GM23248 (cell line): ENCODE results near the gene SEMA6B. TPM values are rescaled to one million over a fixed set of nuclear protein-coding genes. Genes with fewer than 3 reads are reported as not detected.
"Not testable (repeated sequence)": the region's sequence is repeated elsewhere in the genome, so short reads cannot be mapped to it uniquely, and the experiment has no call there.

Source experiments
- DNase-seq: peaks from one replicate; pipeline ENCODE4 v3.0.0-alpha.2; 2015
- H2AFZ ChIP-seq: fragments of 200-600 bp; sonication (generic); 2 replicates; pipeline ENCODE4 v1.6.1; 2016; ENCODE audit warnings: antibody characterized with exemption
- H3F3A ChIP-seq: fragments of 200-600 bp; sonication (generic); 2 replicates; pipeline ENCODE4 v1.6.1; 2016; ENCODE audit warnings: mild to moderate bottlenecking, antibody characterized with exemption, mixed run types; ENCODE audit not compliant: insufficient read depth
- H3K27ac ChIP-seq: fragments of 200-600 bp; sonication (generic); 2 replicates; pipeline ENCODE4 v1.5.1; 2016; ENCODE audit warnings: mild to moderate bottlenecking
- H3K27me3 ChIP-seq: fragments of 200-600 bp; sonication (generic); replicated peaks from 2 replicates; pipeline ENCODE4 v1.6.1; 2016; ENCODE audit warnings: mild to moderate bottlenecking; ENCODE audit not compliant: insufficient read depth
- H3K36me3 ChIP-seq: fragments of 200-600 bp; sonication (generic); 2 replicates; pipeline ENCODE4 v1.6.1; 2016; ENCODE audit warnings: low read depth, mild to moderate bottlenecking
- H3K4me1 ChIP-seq: fragments of 200-600 bp; sonication (generic); 2 replicates; pipeline ENCODE4 v1.6.1; 2016; ENCODE audit warnings: mild to moderate bottlenecking; ENCODE audit not compliant: insufficient read depth
- H3K4me2 ChIP-seq: fragments of 200-600 bp; sonication (generic); one replicate; pipeline ENCODE4 v1.6.1; 2016; ENCODE audit warnings: mild to moderate bottlenecking; ENCODE audit not compliant: unreplicated experiment
- H3K4me3 ChIP-seq: fragments of 200-600 bp; sonication (generic); 2 replicates; pipeline ENCODE4 v1.5.1; 2016; ENCODE audit warnings: mild to moderate bottlenecking
- H3K79me2 ChIP-seq: fragments of 200-600 bp; sonication (generic); 2 replicates; pipeline ENCODE4 v1.6.1; 2016; ENCODE audit warnings: mild to moderate bottlenecking; ENCODE audit not compliant: insufficient read depth
- H3K9ac ChIP-seq: fragments of 200-600 bp; sonication (generic); 2 replicates; pipeline ENCODE4 v1.6.1; 2016; ENCODE audit warnings: mild to moderate bottlenecking
- H3K9me2 ChIP-seq: fragments of 200-600 bp; sonication (generic); 2 replicates; pipeline ENCODE4 v1.6.1; 2016; ENCODE audit warnings: mixed run types, mild to moderate bottlenecking, moderate library complexity; ENCODE audit not compliant: insufficient read depth
- H3K9me3 ChIP-seq: fragments of 200-600 bp; sonication (generic); one replicate; pipeline ENCODE4 v1.6.1; 2017; ENCODE audit warnings: low read depth
- H4K20me1 ChIP-seq: fragments of 200-600 bp; sonication (generic); 2 replicates; pipeline ENCODE4 v1.6.0; 2016; ENCODE audit not compliant: insufficient read depth
- EZH2 ChIP-seq: fragments of 200-600 bp; sonication (generic); IDR thresholded peaks from 2 replicates; pipeline ENCODE4 v1.6.1; 2018; ENCODE audit warnings: antibody characterized with exemption, mild to moderate bottlenecking; ENCODE audit not compliant: insufficient read depth, poor library complexity, severe bottlenecking
- EZH2phosphoT487 ChIP-seq: fragments of 200-600 bp; sonication (generic); IDR thresholded peaks from 2 replicates; pipeline ENCODE4 v1.6.1; 2018; ENCODE audit warnings: antibody characterized with exemption, moderate library complexity, mild to moderate bottlenecking, low read depth; ENCODE audit not compliant: insufficient read depth
- WGBS, 2 experiments: methylation state at CpG; one replicate each; pipeline ENCODE4 v1.1.6; 2015 to 2017; ENCODE audit warnings: low lambda C conversion rate in 2 of 2, low coverage in 1 of 2; ENCODE audit errors: missing lambda C conversion rate in 2 of 2; 5-methylcytosine and 5-hydroxymethylcytosine counted together
- in situ Hi-C: fragments of 300-500 bp; cut with MboI; formaldehyde crosslinking; loops from 2 replicates; pipeline ENCODE4 v1.15.0; 2020
- polyA plus RNA-seq: library from polyadenylated mRNA; unstranded; fragments of >200 nt; fragmentation: Nextera tagmentation; extraction: Ambion mirVana; gene quantifications from 2 replicates; pipeline ENCODE4 v1.2.1, GENCODE V29; 2016
- total RNA-seq: library from RNA; depleted of rRNA; stranded (reverse); fragments of >200 nt; shearing (Covaris generic); gene quantifications from 2 replicates; pipeline ENCODE4 v1.2.3, GENCODE V29; 2014

Gene SEMA6B
- total and polyA plus RNA-seq, 2 experiments from 2014 or later, result not detected

DNA sequence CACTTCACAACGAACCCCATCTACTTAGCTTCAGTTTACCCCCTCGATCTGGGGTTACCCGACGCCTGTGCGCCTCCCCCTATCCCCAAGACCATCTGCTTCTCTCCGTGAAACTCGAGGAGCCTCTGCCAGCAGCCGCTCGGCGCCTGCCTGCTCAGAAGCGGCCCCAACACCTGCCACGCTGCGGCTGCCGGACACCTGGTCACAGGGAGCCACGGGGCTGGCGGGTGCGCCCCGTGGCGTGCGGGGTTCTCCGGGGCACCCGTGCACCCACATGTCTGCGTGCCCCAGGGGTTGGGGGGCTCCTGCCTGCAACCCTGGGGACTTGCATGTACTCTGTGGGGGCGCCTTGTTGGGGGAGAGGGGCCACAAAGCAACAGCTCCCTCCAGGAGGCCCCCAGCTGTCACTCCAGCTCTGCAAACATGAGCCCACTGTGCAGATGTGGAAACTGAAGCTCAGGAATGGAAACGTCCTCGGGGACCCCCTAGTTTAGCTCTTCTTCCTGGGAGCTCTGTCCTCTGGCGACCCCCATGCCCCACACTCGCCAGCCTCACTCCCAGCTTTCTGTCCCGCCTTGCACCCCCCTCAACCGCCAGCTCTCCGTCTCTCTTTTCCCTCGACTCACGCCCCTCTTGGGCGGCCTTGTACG lies 7.0 kb upstream of the SEMA6B start:
- DNase-seq, result no peak
- H3K9me3 ChIP-seq, result no peaks in the 10 kb centered on the region
- no peaks in the 10 kb centered on the region for H3F3A ChIP-seq

DNA sequence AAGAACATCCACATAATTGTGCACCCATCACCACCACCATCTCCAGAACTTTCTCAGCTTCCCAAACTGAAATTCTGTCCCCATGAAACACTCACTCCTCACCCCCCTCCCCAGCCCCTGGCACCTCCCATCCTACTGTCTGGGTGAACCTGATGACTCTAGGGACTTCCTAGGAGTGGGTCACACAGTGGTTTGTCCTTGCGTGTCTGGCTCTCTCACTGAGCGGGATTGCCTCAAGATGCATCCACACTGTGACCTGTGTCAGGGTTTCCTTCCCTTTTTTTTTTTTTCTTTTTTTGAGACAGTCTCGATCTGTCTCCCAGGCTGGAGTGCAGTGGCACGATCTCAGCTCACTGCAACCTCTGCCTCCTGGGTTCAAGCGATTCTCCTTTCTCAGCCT lies 4.1 kb upstream of the SEMA6B start:
- in situ Hi-C loops, result not testable (repeated sequence)

More for the DNA sequence above, 7.0 kb upstream of the SEMA6B start:
- H3K9me2 ChIP-seq, result no peaks in the 10 kb centered on the region
- H3K9ac ChIP-seq, result no peak overlapping the region
- no peaks in the 10 kb centered on the region for H3K79me2 ChIP-seq
- no peak overlapping the region for H3K4me3 ChIP-seq
- WGBS, 2 experiments, result 54 to 59% methylated on average over 31 to 35 of the region's 35 CpGs
- H3K27ac ChIP-seq, result no peak overlapping the region
- no peak overlapping the region for H3K4me2 ChIP-seq
- in situ Hi-C loops, result no loop called here
- no peaks in the 10 kb centered on the region for H4K20me1 ChIP-seq
- TF ChIP-seq EZH2phosphoT487, result no peak
- TF ChIP-seq EZH2, result no peak
- no peaks in the 10 kb centered on the region for H3K4me1 ChIP-seq
- H3K27me3 ChIP-seq, result no peaks in the 10 kb centered on the region; the same call in 1 of the 2 replicates
- H2AFZ ChIP-seq, result no peak overlapping the region
- H3K36me3 ChIP-seq, result no peaks in the 10 kb centered on the region

DNA sequence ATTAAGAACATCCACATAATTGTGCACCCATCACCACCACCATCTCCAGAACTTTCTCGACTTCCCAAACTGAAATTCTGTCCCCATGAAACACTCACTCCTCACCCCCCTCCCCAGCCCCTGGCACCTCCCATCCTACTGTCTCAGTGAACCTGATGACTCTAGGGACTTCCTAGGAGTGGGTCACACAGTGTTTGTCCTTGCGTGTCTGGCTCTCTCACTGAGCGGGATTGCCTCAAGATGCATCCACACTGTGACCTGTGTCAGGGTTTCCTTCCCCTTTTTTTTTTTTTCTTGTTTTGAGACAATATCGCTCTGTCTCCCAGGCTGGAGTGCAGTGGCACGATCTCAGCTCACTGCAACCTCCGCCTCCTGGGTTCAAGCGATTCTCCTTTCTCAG lies 2.6 kb upstream of the SEMA6B start:
- H3K36me3 ChIP-seq, H3K4me1 ChIP-seq, H3K79me2 ChIP-seq, H3K9me2 ChIP-seq, in situ Hi-C loops, H3K27ac ChIP-seq, H3K9ac ChIP-seq, H2AFZ ChIP-seq, H3K9me3 ChIP-seq, H4K20me1 ChIP-seq, H3K4me3 ChIP-seq, H3K27me3 ChIP-seq, DNase-seq, H3K4me2 ChIP-seq, H3F3A ChIP-seq: not testable (repeated sequence)
- WGBS, 2 experiments, result 95 to 100% methylated on average over 3 to 7 of the region's 7 CpGs

More for the DNA sequence above, 4.1 kb upstream of the SEMA6B start:
- H3K9me2 ChIP-seq, H3K9me3 ChIP-seq, H3F3A ChIP-seq, H3K36me3 ChIP-seq, H2AFZ ChIP-seq, H3K4me2 ChIP-seq, H3K27me3 ChIP-seq, H3K9ac ChIP-seq, H3K4me1 ChIP-seq, H3K79me2 ChIP-seq, H3K4me3 ChIP-seq, DNase-seq, H4K20me1 ChIP-seq, H3K27ac ChIP-seq: not testable (repeated sequence)
- 70 to 81% methylated on average over 4 to 5 of the region's 5 CpGs for WGBS, 2 experiments

DNA sequence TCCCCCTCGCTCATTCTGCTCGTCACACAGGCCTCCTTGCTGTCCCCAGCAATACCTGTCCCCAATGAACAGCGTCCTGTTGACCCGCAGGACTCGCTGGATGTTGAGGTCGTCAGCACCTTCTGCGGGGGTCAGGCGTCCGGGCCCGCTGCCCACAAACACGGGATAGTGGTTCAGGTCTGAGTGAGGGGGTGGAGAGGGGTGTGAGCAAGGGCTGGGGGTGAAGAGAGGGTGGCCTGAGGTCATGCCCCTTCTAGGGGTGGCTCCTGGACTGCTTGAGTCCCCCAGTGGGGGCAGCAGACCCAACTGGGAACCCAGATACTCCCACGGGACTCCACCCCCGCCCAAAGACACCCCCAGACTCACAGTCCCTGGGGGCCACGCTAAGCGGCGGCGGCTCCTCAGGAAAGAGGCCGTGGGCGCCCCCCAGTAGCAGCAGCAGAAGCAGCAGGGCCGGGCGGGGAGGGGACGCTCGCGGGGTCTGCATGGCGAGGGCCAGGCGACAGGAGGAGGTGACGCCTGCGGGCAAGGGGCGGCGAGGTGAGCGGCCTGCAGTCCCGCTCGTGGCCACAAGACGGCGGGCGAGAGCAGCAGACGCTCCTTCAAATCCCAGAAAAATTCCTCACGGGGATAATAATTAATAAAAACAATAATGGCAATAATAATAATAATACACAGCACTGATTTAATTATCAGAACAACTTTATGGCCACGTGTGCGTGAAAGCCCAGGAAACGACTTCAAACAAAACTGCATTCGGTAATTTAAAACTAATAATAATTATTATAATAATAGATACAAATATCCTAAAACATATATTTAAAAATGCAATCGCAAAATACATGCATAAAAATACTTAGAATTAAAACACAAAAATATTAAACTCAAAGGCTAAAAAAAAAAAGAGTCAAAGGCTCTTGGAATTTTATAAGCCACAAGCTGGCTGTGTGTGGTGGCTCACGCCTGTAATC lies 1.2 kb downstream of the SEMA6B start:
- in situ Hi-C loops, result no loop called here

More for the DNA sequence above, 1.2 kb downstream of the SEMA6B start:
- TF ChIP-seq EZH2 (no peak), EZH2phosphoT487 (no peak)
- Histone ChIP-seq H3K36me3 (no peaks in the 10 kb centered on the region), H3K9ac (no peak overlapping the region), H3K27ac (no peak overlapping the region), H4K20me1 (no peaks in the 10 kb centered on the region), H3F3A (no peaks in the 10 kb centered on the region), H3K79me2 (no peaks in the 10 kb centered on the region), H3K9me3 (no peaks in the 10 kb centered on the region), H2AFZ (no peak overlapping the region), H3K27me3 (no peaks in the 10 kb centered on the region), H3K9me2 (no peaks in the 10 kb centered on the region), H3K4me2 (no peak overlapping the region), H3K4me1 (no peaks in the 10 kb centered on the region), H3K4me3 (no peak overlapping the region)
- peak; percentile 45 for DNase-seq
- WGBS, 2 experiments, result 18 to 22% methylated on average over 27 to 44 of the region's 44 CpGs
